Measurements from ENCODE around the gene AGT. TPM values are rescaled to one million over a fixed set of nuclear protein-coding genes. Genes with fewer than 3 reads are reported as not detected.
"Not testable (repeated sequence)": the region's sequence is repeated elsewhere in the genome, so short reads cannot be mapped to it uniquely, and the experiment has no call there.

AGT gene
- total RNA-seq, 1 experiment from 2014 or later = not detected

DNA sequence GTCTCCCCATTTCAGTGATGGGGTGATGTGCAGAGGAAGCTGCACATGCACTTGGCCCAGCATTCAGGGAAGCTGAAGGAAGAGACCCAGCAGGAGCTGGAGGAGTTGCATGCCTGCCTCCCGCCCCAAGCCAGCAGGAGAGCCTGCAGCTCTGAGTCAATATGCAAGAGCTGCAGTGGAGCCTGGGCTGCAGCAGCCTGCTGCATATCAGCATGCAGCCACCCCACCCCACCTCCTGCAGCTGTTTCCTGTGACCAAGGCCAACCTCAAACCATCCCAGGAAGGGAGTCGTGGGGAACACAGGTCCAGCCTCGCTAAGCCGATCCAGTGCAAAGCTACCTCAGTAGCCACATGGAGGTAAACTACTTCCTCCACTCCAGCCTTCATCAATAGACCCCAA is 18.9 kb downstream of the AGT start:
- no peak for DNase-seq (ENCODE audit: extremely low read depth, low read depth)

DNA sequence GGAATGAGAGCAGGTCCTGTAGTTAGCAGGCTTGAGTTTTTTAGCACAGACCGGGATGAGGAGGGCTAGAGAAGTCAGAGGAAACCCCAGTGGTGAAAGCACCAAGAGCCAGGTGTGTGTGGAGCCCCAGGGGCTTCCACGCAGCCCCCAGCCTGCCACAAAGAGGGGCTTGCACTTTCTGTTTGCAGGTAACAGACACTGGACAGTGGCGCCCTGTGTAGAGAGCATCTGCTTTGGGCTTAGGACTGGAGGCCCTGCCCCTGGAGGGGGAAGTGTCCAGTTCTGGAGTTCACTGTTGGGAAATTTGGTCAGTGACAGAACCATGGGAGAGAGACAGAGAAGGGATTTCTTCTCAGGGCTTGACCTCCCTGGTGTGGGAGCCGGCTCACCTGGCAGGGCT is 19.5 kb downstream of the AGT start:
- no peak for DNase-seq (ENCODE audit: extremely low read depth, low read depth)

DNA sequence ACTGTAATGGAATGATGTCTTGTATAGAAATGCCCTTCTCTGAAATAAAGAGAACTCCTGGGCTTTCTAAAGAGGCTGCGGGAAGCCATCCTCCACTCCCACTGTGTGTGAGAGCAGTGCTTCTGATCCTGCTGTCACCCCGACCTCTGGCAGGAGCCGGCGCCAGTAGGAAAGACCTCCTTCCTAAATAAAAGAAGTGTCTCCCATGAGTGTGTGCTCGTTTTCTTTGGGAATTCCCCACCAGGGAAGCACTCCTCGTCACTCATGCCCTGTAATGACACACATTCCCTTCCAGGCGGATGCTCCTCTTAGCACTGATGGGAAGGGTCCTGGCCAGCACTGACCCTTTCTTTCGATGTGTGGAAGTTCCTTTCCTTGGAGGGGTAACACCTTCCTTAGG is 20.1 kb downstream of the AGT start:
- DNase-seq (ENCODE audit: extremely low read depth, low read depth) = no peak

DNA sequence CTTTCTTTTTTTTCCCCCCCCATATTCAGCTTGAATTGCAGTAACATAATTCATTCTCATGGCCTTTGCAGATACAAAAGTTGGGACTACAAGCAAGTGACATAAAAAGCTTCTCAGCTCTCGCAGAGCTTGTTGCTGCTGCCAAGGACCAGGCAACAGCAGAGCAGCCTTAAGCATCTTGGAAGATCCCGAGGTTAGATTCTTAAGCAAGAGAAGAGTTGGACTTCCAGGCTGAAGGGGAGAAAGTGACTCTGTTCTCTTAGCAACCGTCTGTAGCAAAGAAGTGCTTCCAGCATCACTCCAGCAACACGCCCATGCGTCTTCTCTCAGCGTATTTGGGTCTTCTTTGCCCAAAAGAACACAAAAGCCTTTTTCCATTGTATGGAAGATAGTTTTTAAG is 20.7 kb downstream of the AGT start:
- DNase-seq (ENCODE audit: extremely low read depth, low read depth) = no peak

DNA sequence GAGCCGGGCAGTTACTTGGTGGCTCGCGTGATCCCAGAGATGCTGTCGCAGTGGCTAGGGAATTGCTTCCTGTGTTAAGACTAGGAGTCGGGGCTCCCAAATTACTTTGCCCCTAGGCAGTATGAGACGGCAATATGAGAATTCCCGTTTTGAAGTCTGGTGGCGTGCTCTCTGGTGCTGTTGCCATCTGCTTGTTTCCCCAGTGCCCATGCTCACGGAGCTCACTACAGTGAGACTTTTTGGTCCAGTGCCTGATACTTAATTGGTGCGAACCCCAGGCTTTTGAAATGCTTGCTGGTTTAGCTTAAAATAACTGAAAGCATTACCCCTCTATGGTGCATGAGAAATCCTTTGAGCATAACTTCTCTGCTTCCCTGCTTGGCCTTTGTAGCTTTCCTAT is 22.3 kb downstream of the AGT start:
- no peak for DNase-seq (ENCODE audit: extremely low read depth, low read depth)

DNA sequence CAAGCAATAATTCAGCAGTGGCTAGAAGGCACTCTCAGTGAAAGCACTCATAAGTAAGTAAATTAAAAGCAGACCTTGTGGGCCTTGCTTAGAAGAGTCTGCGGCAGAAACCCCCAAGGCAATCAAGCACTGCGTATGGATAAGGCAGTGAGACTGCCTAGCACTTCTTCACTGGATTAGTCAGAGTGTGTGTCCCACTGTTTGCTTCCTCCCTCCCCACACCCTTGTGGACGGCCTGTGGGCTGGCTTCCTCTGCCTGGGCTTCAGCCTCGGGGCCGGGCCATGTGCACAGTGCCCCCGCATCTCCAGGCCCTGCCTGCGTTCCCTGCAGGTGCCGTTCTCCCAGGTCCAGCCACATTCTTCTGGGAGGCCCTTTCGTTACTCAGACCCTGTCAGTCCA is 23.8 kb downstream of the AGT start:
- no peak for DNase-seq (ENCODE audit: extremely low read depth, low read depth)

DNA sequence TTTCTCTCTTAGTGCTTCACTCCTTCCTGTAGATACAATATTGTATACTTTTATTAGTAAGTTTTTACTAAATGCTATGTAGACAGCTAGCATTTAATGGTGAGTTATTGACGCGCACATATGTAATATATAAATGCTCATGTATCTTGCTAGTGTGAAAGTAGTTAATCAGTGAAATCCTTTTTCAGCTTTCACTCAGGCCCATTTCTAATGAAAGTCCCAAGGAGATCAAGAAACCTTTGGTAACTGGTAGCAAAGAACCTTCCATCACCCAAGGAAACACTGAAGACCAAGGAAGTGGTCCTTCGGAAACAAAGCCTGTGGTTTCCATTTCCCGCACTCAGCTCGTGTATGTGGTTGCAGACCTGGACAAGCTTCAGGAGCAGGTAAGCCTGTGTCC is 27.2 kb downstream of the AGT start:
- DNase-seq (ENCODE audit: extremely low read depth, low read depth) = no peak

DNA sequence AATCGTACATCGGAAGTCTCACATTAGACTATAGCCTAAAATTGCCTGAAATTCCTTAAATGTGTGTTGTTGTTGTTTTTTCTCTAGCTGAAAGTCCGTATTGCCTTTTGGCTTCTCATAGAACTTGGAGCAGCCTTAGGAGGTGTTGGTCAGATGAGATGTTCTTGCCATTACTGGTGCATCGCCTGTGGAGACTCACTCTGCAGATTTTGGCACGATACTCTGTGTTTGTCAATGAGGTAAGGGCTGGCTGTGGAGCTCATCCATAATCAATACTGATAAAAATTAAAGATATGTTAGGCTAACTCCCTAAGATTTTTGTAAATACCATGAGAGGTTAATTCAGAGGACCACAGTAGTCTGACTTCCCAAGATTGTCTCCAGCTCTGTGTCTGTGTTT is 28.9 kb downstream of the AGT start:
- DNase-seq (ENCODE audit: extremely low read depth, low read depth) = no peak

DNA sequence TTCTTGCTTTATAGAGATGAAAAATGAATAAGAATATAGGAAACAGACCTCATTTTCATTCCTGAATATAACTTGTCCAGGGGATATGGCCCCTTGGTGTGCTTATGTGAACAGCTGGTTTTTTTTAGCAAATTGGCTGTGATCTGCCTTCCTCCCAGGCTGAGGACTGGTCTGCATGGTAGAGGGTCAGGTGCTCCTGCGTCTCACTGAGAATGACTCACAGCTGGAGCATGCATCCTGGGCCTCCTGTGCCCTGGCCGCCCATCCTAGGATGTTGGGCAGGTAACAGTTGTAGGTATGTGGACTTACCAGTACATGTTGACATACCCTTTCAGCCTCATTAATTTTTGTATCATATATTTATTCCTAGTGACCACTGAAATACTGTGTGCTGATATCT is 29.8 kb downstream of the AGT start:
- DNase-seq (ENCODE audit: extremely low read depth, low read depth) = no peak

DNA sequence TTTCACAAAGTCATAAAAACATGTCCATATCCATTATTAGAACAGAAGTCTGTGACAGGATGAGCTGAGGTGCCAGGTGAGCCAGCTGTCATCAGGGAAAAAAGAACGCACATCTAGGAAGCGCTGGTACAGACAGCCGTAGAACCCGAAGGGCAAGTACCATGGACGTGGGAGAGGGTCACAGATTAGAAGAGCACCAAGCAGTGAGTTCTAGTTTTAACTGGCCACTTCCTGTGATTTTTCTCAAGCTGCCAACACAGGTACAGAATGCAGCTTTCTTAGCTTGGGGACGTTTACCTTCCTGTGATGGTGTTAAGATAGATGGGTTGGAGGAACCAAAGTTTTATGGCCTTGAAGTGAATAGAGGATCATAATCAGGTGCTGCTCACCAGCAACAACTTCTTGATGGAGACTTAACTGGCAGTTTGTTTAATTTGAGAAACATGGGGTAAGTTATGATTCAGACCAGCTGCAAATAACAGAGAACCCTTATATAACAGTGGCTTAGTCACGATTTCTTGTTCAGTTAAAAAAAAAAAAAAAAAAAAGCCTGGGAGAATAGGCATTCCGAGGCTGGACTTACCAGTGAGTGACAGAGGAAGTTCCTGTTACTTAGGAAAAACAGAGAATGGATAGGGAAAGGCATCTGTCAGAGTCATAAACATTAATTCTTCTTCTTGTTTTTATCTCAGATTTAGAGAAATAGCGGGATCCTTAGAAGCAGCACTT is 30.9 kb downstream of the AGT start:
- DNase-seq (ENCODE audit: extremely low read depth, low read depth) = no peak

DNA sequence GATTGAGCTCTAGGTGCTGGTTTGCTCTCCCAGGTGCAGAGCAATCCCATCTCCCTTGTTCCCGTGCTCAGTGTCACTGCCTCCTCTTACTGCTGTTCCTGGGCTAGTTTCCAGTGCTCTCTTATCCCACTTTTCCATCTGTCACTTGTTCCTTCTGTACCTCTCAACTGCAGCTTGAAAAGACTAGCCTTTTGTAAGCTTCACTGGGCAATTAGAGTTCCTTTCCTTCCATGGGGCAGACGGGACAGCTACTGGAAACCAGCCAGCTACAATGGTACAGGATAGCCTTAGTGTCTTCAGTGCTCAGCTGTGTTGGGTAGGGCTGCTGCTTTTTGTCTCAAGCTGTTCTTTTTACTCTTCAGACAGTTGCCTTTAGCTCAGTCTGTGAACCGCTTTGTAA is 31.6 kb downstream of the AGT start:
- DNase-seq (ENCODE audit: extremely low read depth, low read depth) = no peak

DNA sequence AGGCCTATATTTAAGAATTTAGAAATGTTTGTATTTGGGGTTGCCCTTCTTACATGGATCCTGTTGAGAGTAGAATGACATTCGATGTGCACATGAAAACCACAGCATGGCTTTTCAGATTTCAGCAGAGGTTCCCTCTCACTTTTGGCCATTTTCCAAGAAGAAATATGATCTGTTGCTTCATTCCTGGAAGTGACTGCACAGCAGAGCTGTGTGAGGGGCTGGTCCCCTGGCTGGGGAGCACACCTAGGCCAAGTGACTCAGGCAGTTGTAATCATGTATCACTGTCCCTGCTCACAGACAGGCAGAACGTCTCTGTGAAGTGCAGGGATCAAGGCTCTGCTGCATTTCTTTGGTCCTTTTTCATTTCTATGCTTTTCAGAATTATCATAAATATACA is 32.3 kb downstream of the AGT start:
- peak; percentile 56 for DNase-seq (ENCODE audit: extremely low read depth, low read depth)

DNA sequence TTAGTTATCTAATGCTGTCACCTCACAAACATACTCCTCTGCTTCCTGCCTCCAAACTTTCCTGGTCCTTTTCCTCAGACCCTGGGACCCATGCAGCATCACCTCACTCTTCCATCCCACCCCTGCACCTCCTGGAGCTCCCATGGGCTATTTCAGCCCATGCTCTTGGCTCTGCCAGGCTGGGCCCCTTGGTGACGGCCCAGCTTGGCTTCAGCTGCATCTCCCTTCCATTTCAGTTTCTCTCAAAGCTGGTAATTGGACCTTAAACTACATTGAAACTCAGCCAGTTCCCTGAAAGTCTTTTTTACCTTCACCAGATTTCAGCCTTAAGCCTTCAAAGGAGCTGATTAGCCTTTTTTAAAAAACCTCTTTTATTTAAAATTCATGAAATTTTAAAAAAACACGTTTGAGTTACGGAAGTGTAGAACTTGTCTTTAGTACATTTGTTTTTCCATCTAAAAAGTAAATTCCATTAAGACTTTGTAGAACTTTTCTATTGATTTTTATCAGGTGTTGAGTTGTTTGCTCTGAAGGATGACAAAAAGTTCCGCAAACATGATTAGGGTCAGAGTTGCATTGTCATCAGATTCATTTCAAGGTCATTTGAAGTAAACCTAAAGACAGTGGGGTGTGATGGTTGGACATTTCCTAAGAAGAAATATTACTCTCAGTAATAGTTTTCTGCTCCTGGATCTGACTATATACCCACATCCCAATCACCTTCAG is 33.5 kb downstream of the AGT start:
- no peak for DNase-seq (ENCODE audit: extremely low read depth, low read depth)

DNA sequence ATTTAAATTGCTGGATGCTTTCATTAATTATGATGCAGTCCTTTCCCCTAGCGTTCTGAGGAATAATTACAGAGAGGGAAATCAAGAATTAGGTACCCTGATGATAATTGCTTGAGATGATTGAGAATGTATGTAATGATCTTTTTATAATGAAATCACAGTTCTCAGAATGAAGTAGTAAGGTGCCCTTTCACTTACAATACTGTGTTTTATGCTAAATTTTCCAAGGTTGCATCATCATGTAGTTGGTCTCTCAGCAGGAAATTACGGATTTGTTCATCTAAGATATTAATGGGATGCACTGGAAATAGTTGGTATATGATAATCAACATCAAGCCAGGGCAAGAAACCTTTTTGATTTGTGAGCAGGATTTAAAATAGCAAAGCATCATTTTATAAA is 34.1 kb downstream of the AGT start:
- no peak for DNase-seq (ENCODE audit: extremely low read depth, low read depth)

DNA sequence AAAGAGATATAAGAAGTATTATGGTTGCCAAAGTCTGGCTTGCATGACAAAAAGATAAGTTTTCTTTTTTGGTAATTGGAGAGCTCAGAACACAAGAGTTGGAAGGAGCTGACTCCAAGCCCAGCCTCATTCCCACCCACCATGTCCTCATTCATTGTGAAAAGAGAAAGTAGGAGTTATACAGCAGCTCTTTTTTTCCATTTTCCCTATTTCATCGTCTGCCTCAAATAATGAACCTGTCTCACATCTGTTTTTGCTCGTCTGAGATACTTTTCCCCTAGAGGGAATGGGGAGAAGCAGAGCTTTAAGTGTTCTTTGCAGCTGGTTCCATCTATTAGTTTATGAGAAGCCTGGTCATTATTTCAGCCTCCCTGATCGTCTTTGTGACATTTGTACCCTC is 34.7 kb downstream of the AGT start:
- DNase-seq (ENCODE audit: extremely low read depth, low read depth) = no peak

DNA sequence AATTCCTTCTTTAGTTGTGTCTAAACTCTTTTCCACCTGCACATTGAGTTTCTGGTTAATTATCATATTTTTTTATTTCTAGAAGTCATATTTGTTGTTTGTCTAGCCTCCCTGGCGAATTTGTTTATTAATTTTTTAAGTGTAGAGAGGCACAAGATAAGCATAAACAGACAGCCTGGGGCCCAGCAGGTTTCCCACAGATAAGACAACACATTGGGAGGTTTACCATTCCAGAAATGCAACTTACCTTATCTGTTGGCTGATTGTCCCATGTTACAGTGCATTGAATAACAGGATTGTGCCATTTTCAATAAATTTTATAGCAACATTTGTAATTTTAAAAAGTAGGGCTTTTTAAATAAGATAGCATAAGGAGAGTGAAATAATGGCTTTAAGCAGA is 36.7 kb downstream of the AGT start:
- DNase-seq (ENCODE audit: extremely low read depth, low read depth) = no peak

DNA sequence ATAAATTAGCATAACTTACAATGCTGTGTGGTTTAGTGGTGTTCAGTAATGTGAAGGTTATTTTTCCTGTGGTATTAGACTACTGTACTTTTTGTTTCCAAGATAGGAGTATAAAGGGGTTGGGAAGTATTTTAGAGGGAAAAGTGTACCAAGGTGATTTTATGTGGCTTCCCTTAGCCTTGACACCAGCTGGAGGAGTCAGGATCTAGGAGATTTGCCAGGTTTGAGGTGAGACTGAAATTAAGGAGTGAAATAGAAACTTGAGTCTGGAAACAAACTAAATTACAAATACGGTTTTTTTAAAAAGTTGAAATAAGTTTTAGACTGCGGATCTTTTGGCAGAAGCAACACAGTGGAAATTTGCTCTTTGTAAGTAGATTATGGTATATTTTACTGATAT is 39.3 kb downstream of the AGT start:
- DNase-seq (ENCODE audit: extremely low read depth, low read depth) = no peak

DNA sequence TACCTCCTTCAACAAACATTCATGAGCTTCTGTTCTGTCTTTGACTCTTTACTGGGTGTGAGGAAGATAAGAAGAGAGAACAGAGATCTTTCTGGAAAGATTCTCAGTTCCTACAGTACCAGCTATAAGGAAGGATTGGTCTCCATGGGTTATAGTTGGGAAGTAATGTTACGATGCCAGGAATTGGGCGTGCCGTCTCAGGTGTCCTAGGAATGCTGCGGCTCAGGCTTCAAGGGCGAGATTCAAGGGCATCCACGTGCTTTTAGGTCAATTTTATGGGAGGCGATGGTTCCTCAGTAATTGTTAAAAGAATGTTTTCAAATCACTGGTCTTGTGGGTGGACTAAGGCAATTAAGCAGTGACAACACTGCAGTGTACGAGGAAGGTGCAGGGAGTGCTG is 44.4 kb downstream of the AGT start:
- no peak for DNase-seq (ENCODE audit: extremely low read depth, low read depth)

DNA sequence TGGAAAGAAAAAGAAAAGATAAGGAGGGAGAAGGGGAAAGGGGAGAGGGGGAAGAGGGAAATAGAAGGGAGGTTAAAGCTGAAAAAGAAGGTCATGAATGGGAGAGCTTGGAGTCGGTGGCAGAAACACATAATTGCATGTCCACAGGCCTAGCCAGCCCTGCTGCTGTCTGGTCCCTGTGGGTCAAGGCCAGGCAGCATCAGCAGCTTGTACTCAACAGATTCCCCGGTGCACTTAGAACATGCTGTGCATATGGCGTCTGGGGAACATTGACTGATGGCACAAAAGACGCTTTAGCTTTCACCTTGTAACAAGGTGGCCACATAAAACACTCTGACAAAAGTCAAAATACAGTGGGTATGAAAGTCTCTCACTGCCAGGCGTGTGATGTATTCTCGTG is 45.7 kb downstream of the AGT start:
- no peak for DNase-seq (ENCODE audit: extremely low read depth, low read depth)

DNA sequence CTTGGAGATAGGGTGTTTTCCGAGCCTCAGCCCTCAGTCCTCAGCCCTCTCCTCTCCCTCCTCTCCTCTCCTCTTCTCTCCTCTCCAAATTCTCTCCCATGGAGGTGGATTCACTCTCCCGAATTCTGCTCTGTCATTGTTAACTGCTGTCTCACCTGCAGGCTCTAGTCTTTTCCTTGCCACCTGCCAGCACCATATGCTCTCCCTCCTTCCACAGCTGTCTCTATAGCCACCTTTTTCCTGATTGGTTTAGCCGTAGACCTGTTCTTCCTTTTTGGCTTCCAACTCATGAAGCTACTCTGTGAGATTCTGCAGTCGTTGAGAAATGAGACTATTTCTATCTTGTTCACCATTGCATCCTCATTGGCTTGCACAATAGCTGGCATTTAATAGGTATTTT is 51.9 kb downstream of the AGT start:
- no peak for DNase-seq (ENCODE audit: extremely low read depth, low read depth)

DNA sequence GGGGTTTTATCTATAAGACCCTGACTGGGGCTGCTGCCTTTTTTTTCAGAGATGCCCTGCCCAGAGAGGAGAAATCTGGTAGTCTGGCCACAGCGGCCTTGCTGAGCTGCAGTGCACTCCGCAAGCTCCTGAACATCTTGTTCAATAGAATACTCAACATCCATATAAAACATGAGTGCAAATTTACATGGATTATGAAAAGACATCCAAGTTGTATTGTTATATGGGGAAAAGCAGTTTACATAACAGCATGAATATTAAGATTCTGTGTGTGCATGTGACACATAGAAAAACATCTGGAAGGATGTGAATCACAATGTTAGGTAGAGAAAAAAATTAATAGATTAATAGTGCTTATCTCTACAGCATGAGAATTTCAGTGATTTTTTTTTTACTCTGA is 55.2 kb downstream of the AGT start:
- no peak for DNase-seq (ENCODE audit: extremely low read depth, low read depth)

DNA sequence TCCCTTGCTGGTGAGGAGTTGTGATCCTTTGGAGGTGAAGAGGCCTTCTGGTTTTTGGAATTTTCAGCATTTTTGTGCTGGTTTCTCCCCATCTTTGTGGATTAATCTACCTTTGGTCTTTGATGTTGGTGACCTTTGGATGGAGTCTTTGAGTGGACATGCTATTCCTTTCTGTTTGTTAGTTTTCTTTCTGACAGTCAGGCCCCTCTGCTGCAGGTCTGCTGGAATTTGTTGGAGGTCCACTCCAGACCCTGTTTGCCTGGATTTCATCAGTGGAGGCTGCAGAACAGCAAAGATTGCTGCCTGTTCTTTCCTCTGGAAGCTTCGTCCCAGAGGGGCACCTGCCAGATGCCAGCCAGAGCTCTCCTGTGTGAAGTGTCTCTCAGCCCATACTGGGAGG is 55.8 kb downstream of the AGT start:
- not testable (repeated sequence) for DNase-seq (ENCODE audit: extremely low read depth, low read depth)

DNA sequence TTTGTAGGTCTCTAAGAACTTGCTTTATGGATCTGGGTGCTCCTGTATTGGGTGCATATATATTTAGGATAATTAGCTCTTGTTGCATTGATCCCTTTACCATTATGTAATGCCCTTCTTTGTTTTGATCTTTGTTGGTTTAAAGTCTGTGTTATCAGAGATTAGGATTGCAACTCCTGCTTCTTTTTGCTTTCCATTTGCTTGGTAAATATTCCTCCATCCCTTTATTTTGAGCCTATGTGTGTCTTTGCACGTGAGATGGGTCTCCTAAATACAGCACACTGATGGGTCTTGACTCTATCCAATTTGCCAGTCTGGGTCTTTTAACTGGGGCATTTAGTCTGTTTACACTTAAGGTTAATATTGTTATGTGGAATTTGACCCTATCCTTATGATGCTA is 57.2 kb downstream of the AGT start:
- DNase-seq (ENCODE audit: extremely low read depth, low read depth) = not testable (repeated sequence)

Data from NCI-H460 (cell line).